Testis (tissue), 3 donors: ENCODE results near the gene SOX6. TPM values are rescaled to one million over a fixed set of nuclear protein-coding genes. Genes with fewer than 3 reads are reported as not detected.

Experiments
- DNase-seq: peaks from one replicate; pipeline ENCODE4 v3.0.0-alpha.2; 2019
- H3K27ac ChIP-seq, 2 donors: fragments of 200-600 bp; sonication (generic); one replicate each; pipeline ENCODE4 v1.5.1; 2019
- H3K27me3 ChIP-seq: fragments of 200-600 bp; sonication (generic); one replicate; pipeline ENCODE4 v1.5.1; 2019
- H3K36me3 ChIP-seq: fragments of 200-600 bp; sonication (generic); one replicate; pipeline ENCODE4 v1.5.1; 2017; ENCODE audit warnings: low read depth; ENCODE audit errors: missing control alignments
- H3K4me1 ChIP-seq: fragments of 200-600 bp; sonication (generic); one replicate; pipeline ENCODE4 v1.5.1; 2019
- H3K4me3 ChIP-seq, 2 donors: fragments of 200-600 bp; sonication (generic); one replicate each; pipeline ENCODE4 v1.5.1; 2017 to 2019
- H3K9me3 ChIP-seq: fragments of 200-600 bp; sonication (generic); one replicate; pipeline ENCODE4 v1.5.1; 2017
- POLR2A ChIP-seq: fragments of 450-650 bp; IDR thresholded peaks from one replicate; pipeline ENCODE4 v1.6.1; 2017; ENCODE audit warnings: antibody characterized with exemption, mild to moderate bottlenecking, moderate library complexity
- WGBS, 2 donors: methylation state at CpG; one replicate each; pipeline ENCODE4 v1.1.5; 2018; 5-methylcytosine and 5-hydroxymethylcytosine counted together
- intact Hi-C: fragments of 100-400 bp; cut with DNase I; formaldehyde crosslinking; loops from one replicate; pipeline ENCODE4 v1.15.1; 2023; ENCODE audit warnings: low total_unique reads
- polyA plus RNA-seq: library from polyadenylated mRNA; stranded (reverse); fragments of 350-450 nt; fragmentation: Illumina TruSeq; extraction: RNeasy Lipid Tissue Mini Kit (QIAGEN cat#74804); gene quantifications from one replicate; pipeline ENCODE4 v1.2.3, GENCODE V29; 2014; ENCODE audit warnings: low read depth, low replicate concordance; ENCODE audit not compliant: insufficient read depth
- total RNA-seq, 2 donors: library from RNA; depleted of rRNA; stranded (reverse); fragments of >200 nt; gene quantifications; one replicate each; pipeline ENCODE4 v1.2.3, GENCODE V29; 2016
- TF ChIP-seq, protein P1 (sequence below), 3 experiments: fragments of 450-650 bp in 2 of 3; fragments of 200-600 bp in 1 of 3; sonication (generic) in 1 of 3; IDR thresholded peaks; one replicate each; pipeline ENCODE4 v1.5.1; 2016 to 2019; ENCODE audit warnings: antibody characterized with exemption in 3 of 3, mild to moderate bottlenecking in 2 of 3, moderate library complexity in 1 of 3

SOX6 gene
- total and polyA plus RNA-seq, 3 donors from 2014 or later = 39.6 to 74.0 (median 52.3) TPM

DNA sequence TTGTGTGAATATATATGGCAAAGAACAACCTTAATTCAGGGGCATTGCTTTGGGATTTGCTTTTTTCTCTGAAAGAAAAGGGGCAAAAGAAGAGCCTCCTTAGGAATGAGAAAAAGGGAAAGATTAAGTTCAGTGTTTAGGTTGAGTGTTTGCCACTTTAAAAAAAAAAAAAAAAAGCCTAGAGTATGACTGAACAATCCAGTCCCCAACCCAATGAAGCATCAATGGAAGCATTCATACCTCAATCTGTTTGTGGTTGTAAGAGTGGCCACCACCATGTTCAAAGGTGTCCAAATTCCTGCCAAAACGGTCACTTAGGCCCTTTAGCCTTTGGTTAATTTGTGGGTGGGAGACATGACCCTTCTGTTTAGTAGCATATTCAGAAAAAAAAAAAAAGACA is 260.6 kb downstream of the SOX6 start:
- intact Hi-C loops = no loop called here
- Histone ChIP-seq H3K4me1 (no peaks in the 10 kb centered on the region), H3K27me3 (no peaks in the 10 kb centered on the region), H3K36me3 (no peaks in the 10 kb centered on the region), H3K9me3 (no peaks in the 10 kb centered on the region), H3K4me3 (no peak overlapping the region), H3K27ac (no peak overlapping the region)
- no peak for DNase-seq
- WGBS, 2 donors = 98 to 100% methylated on average over 1 of the region's 1 CpG
- TF ChIP-seq, protein P1, sequence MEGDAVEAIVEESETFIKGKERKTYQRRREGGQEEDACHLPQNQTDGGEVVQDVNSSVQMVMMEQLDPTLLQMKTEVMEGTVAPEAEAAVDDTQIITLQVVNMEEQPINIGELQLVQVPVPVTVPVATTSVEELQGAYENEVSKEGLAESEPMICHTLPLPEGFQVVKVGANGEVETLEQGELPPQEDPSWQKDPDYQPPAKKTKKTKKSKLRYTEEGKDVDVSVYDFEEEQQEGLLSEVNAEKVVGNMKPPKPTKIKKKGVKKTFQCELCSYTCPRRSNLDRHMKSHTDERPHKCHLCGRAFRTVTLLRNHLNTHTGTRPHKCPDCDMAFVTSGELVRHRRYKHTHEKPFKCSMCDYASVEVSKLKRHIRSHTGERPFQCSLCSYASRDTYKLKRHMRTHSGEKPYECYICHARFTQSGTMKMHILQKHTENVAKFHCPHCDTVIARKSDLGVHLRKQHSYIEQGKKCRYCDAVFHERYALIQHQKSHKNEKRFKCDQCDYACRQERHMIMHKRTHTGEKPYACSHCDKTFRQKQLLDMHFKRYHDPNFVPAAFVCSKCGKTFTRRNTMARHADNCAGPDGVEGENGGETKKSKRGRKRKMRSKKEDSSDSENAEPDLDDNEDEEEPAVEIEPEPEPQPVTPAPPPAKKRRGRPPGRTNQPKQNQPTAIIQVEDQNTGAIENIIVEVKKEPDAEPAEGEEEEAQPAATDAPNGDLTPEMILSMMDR (IDR thresholded peaks at IDR 0.05) = no peak
- no peak for TF ChIP-seq POLR2A

- Histone ChIP-seq H3K27ac (no peak overlapping the region), H3K4me3 (no peak overlapping the region), H3K9me3 (no peaks in the 10 kb centered on the region), H3K36me3 (no peaks in the 10 kb centered on the region), H3K27me3 (no peaks in the 10 kb centered on the region), H3K4me1 (no peaks in the 10 kb centered on the region)
- WGBS, 2 donors = 85 to 95% methylated on average over 3 of the region's 3 CpGs
- intact Hi-C loops = no loop called here
- TF ChIP-seq POLR2A = no peak
- TF ChIP-seq, protein P1 (IDR thresholded peaks at IDR 0.05) = no peak
- no peak for DNase-seq
These were observed 262.3 kb downstream of the SOX6 start for GRCh38 chr11:16093889-16094653.

DNA sequence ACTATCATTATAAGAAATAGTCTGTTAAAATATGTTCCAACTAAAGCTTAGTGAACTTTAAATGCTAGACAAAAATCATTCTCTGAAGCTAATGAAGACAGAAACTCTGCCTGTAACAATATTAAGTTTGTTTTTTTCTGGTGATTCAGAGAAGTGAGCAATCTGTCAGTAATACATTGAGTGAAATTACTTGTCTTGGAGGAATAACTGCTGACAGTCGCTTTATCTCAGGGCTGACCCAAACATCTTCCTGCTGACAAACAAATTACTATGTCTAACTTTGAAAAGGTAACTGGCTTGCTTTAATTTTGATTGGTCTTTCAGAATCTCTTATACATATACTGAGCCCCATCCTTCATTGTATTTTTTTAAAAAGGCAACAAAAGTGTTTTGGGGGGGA is 264.5 kb downstream of the SOX6 start:
- Histone ChIP-seq H3K27me3 (no peaks in the 10 kb centered on the region), H3K9me3 (no peaks in the 10 kb centered on the region), H3K36me3 (no peaks in the 10 kb centered on the region), H3K4me3 (no peak overlapping the region), H3K27ac (no peak overlapping the region), H3K4me1 (no peaks in the 10 kb centered on the region)
- intact Hi-C loops = no loop called here
- 90 to 95% methylated on average over 1 of the region's 1 CpG for WGBS, 2 donors
- DNase-seq = no peak
- TF ChIP-seq, protein P1 (IDR thresholded peaks at IDR 0.05) = no peak
- no peak for TF ChIP-seq POLR2A

DNA sequence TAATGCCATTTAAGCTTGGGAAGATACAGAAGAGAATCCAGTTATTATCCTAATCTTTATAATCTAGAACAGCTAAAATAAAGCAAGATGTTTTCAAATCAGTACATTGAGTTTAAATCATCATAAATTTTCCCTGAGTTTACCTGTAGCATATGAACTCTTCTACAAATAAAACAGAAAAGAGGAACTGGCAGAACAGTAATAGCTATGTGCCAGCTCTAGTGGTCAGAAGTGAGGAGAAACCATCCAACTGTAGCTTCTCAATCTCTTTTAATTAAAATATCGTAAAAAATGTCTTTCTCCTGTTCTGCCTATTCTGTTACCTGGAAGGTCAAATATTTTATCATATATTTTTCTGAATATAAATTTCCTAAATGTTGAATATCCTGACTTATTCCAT is 266.9 kb downstream of the SOX6 start:
- DNase-seq = no peak
- 92 to 93% methylated on average over 1 of the region's 1 CpG for WGBS, 2 donors
- Histone ChIP-seq H3K36me3 (no peaks in the 10 kb centered on the region), H3K27me3 (no peaks in the 10 kb centered on the region), H3K4me1 (no peaks in the 10 kb centered on the region), H3K27ac (no peak overlapping the region), H3K4me3 (no peak overlapping the region), H3K9me3 (no peaks in the 10 kb centered on the region)
- intact Hi-C loops = no loop called here
- TF ChIP-seq POLR2A = no peak
- TF ChIP-seq, protein P1 (IDR thresholded peaks at IDR 0.05) = no peak

DNA sequence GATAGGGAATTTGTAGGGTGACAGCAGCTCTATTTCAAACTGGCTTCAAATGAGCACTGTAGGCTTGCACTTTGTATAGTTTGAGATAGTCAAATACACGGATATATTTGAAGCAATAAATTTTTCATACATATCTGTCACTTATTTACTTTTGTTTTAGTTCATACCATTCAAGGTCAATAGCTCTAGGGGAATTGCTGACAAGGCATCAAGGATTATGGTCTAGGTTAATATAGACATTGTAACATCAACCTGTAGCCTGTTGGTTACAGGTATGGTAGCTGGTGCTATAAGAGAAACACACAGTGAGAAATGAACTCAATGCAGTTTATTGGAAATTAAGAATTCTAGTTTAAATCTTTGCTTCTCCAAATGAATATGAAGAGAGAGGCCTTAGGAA is 267.6 kb downstream of the SOX6 start:
- Histone ChIP-seq H3K27me3 (no peaks in the 10 kb centered on the region), H3K27ac (no peak overlapping the region), H3K4me3 (no peak overlapping the region), H3K36me3 (no peaks in the 10 kb centered on the region), H3K4me1 (no peaks in the 10 kb centered on the region), H3K9me3 (no peaks in the 10 kb centered on the region)
- TF ChIP-seq, protein P1 (IDR thresholded peaks at IDR 0.05) = no peak
- no peak for TF ChIP-seq POLR2A
- WGBS, 2 donors = 63 to 81% methylated on average over 1 of the region's 1 CpG
- intact Hi-C loops = no loop called here
- no peak for DNase-seq
